Stimulated activated CD4-positive, alpha-beta T cell treated with anti-CD3 and anti-CD28 coated beads, Interleukin-12 subunit alpha, Interleukin-12 subunit beta, amount 100 ng/mL, for 48 hours (primary cell): ENCODE results near the gene FAM156A.
"Not testable (repeated sequence)": the region's sequence is repeated elsewhere in the genome, so short reads cannot be mapped to it uniquely, and the experiment has no call there.

Source experiments
- DNase-seq, 3 donors: peaks; one replicate each; pipeline ENCODE4 v3.0.0-alpha.2; 2020; ENCODE audit warnings: low read depth in 2 of 3, low spot score in 1 of 3

The FAM156A gene

GRCh38 chrX:52907137-52907536 lies 51.2 kb downstream of the FAM156A start:
- DNase-seq = not testable (repeated sequence)

- DNase-seq = not testable (repeated sequence)
Measured at GRCh38 chrX:52906072-52906471, 52.2 kb downstream of the FAM156A start.

- DNase-seq = not testable (repeated sequence)
Measured at GRCh38 chrX:52905531-52905930, 52.8 kb downstream of the FAM156A start.
